Osteocyte (in vitro differentiated cells): Measurements from ENCODE around the gene EGF. TPM values are rescaled to one million over a fixed set of nuclear protein-coding genes. Genes with fewer than 3 reads are reported as not detected.
"Not testable (repeated sequence)": the region's sequence is repeated elsewhere in the genome, so short reads cannot be mapped to it uniquely, and the experiment has no call there.

Source experiments
- DNase-seq: peaks from one replicate; pipeline ENCODE4 v3.0.0; 2021; ENCODE audit warnings: mixed read lengths; ENCODE audit not compliant: unreplicated experiment; ENCODE audit errors: extremely low spot score
- H3K27ac Mint-ChIP-seq: one replicate; pipeline ENCODE4 v1.8.0; 2021; ENCODE audit warnings: mild to moderate bottlenecking, mixed read lengths; ENCODE audit not compliant: unreplicated experiment
- H3K27me3 Mint-ChIP-seq: one replicate; pipeline ENCODE4 v1.8.0; 2021; ENCODE audit warnings: mixed read lengths; ENCODE audit not compliant: unreplicated experiment
- H3K36me3 Mint-ChIP-seq: one replicate; pipeline ENCODE4 v1.8.0; 2021; ENCODE audit warnings: mixed read lengths; ENCODE audit not compliant: unreplicated experiment
- H3K4me1 Mint-ChIP-seq: one replicate; pipeline ENCODE4 v1.8.0; 2021; ENCODE audit warnings: mixed read lengths; ENCODE audit not compliant: unreplicated experiment
- H3K4me3 Mint-ChIP-seq: one replicate; pipeline ENCODE4 v1.8.0; 2021; ENCODE audit warnings: mild to moderate bottlenecking, moderate library complexity, mixed read lengths; ENCODE audit not compliant: unreplicated experiment
- H3K9me3 Mint-ChIP-seq: one replicate; pipeline ENCODE4 v1.8.0; 2021; ENCODE audit warnings: mixed read lengths; ENCODE audit not compliant: unreplicated experiment
- CTCF ChIP-seq: fragments of 200-600 bp; sonication (generic); IDR thresholded peaks from 2 replicates; pipeline ENCODE4 v1.5.0; 2021; ENCODE audit warnings: antibody characterized with exemption, mild to moderate bottlenecking, moderate library complexity
- total RNA-seq: library from RNA; stranded (reverse); gene quantifications from 2 replicates; pipeline ENCODE4 v1.2.1, GENCODE V29; 2021

Gene EGF
- total RNA-seq, 1 donor from 2014 or later: not detected

- H3K27ac Mint-ChIP-seq: no peak overlapping the region
- TF ChIP-seq CTCF: no peak
- no peak overlapping the region for H3K4me3 Mint-ChIP-seq
Measured at GRCh38 chr4:109928327-109929045, 15.8 kb downstream of the EGF start.

GRCh38 chr4:109930464-109930863 lies 17.8 kb downstream of the EGF start:
- no peak for TF ChIP-seq CTCF
- Mint-ChIP-seq H3K27me3 (peaks cover 2% of the 10 kb centered on the region), H3K4me3 (no peak overlapping the region), H3K4me1 (no peaks in the 10 kb centered on the region), H3K9me3 (peaks cover 7% of the 10 kb centered on the region), H3K27ac (no peak overlapping the region), H3K36me3 (no peaks in the 10 kb centered on the region)
- DNase-seq: no peak

More at GRCh38 chr4:109928327-109929045, 15.8 kb downstream of the EGF start:
- Mint-ChIP-seq H3K27me3 (peaks cover 2% of the 10 kb centered on the region), H3K36me3 (no peaks in the 10 kb centered on the region), H3K9me3 (no peaks in the 10 kb centered on the region), H3K4me1 (no peaks in the 10 kb centered on the region)
- DNase-seq: no peak

GRCh38 chr4:109930872-109931271 lies 18.2 kb downstream of the EGF start:
- no peak overlapping the region for H3K27ac Mint-ChIP-seq
- peaks cover 2% of the 10 kb centered on the region for H3K27me3 Mint-ChIP-seq
- DNase-seq: no peak
- H3K4me1 Mint-ChIP-seq: no peaks in the 10 kb centered on the region
- H3K9me3 Mint-ChIP-seq: peaks cover 7% of the 10 kb centered on the region
- no peak for TF ChIP-seq CTCF
- no peak overlapping the region for H3K4me3 Mint-ChIP-seq
- no peaks in the 10 kb centered on the region for H3K36me3 Mint-ChIP-seq

GRCh38 chr4:109931318-109931717 lies 18.6 kb downstream of the EGF start:
- Mint-ChIP-seq H3K27me3 (peaks cover 2% of the 10 kb centered on the region), H3K36me3 (no peaks in the 10 kb centered on the region), H3K9me3 (peaks cover 7% of the 10 kb centered on the region), H3K27ac (no peak overlapping the region), H3K4me3 (no peak overlapping the region), H3K4me1 (no peaks in the 10 kb centered on the region)
- no peak for DNase-seq
- TF ChIP-seq CTCF: no peak

GRCh38 chr4:109937352-109937751 lies 24.7 kb downstream of the EGF start:
- not testable (repeated sequence) for H3K27me3 Mint-ChIP-seq, H3K36me3 Mint-ChIP-seq, H3K4me3 Mint-ChIP-seq, DNase-seq, H3K27ac Mint-ChIP-seq, H3K9me3 Mint-ChIP-seq, H3K4me1 Mint-ChIP-seq
